ENCODE measurements around the gene ACKR4.
"Not testable (repeated sequence)": the region's sequence is repeated elsewhere in the genome, so short reads cannot be mapped to it uniquely, and the experiment has no call there.

ACKR4 gene

GRCh38 chr3:132606085-132606484, 9.0 kb downstream of the ACKR4 start:
- Histone ChIP-seq H3K9me3 (ENCODE audit: control insufficient read depth, insufficient read depth, low read length) (no peaks in the 10 kb centered on the region), H3K36me3 (ENCODE audit: insufficient read depth, low read length) (no peaks in the 10 kb centered on the region), H3K4me1 (ENCODE audit: insufficient read depth, low read length) (peaks cover 15% of the 10 kb centered on the region; the same call in 1 of the 2 replicates), H3K9ac (ENCODE audit: low read depth, low read length) (no peak overlapping the region)

GRCh38 chr3:132606620-132607019, 9.6 kb downstream of the ACKR4 start:
- not testable (repeated sequence) for H3K9ac ChIP-seq (ENCODE audit: low read depth, low read length); H3K36me3 ChIP-seq (ENCODE audit: insufficient read depth, low read length); H3K9me3 ChIP-seq (ENCODE audit: control insufficient read depth, insufficient read depth, low read length)
- H3K4me1 ChIP-seq (ENCODE audit: insufficient read depth, low read length) = peaks cover 15% of the 10 kb centered on the region; the same call in 1 of the 2 replicates

- not testable (repeated sequence) for H3K9me3 ChIP-seq (ENCODE audit: control insufficient read depth, insufficient read depth, low read length); H3K9ac ChIP-seq (ENCODE audit: low read depth, low read length); H3K4me1 ChIP-seq (ENCODE audit: insufficient read depth, low read length); H3K36me3 ChIP-seq (ENCODE audit: insufficient read depth, low read length)
These were observed 18.2 kb downstream of the ACKR4 start for GRCh38 chr3:132615301-132615700.

GRCh38 chr3:132615881-132616280, 18.8 kb downstream of the ACKR4 start:
- Histone ChIP-seq H3K9me3 (ENCODE audit: control insufficient read depth, insufficient read depth, low read length) (no peaks in the 10 kb centered on the region), H3K4me1 (ENCODE audit: insufficient read depth, low read length) (no peaks in the 10 kb centered on the region), H3K9ac (ENCODE audit: low read depth, low read length) (no peak overlapping the region), H3K36me3 (ENCODE audit: insufficient read depth, low read length) (no peaks in the 10 kb centered on the region; the same call in 1 of the 2 replicates)

- Histone ChIP-seq H3K4me1 (ENCODE audit: insufficient read depth, low read length) (no peaks in the 10 kb centered on the region), H3K36me3 (ENCODE audit: insufficient read depth, low read length) (no peaks in the 10 kb centered on the region; the same call in 1 of the 2 replicates), H3K9ac (ENCODE audit: low read depth, low read length) (no peak overlapping the region)
These were observed 19.7 kb downstream of the ACKR4 start for GRCh38 chr3:132616780-132617179.

GRCh38 chr3:132622148-132622547, 25.1 kb downstream of the ACKR4 start:
- no peaks in the 10 kb centered on the region for H3K9me3 ChIP-seq (ENCODE audit: control insufficient read depth, insufficient read depth, low read length)
- H3K4me1 ChIP-seq (ENCODE audit: insufficient read depth, low read length) = peaks cover 6% of the 10 kb centered on the region
- H3K9ac ChIP-seq (ENCODE audit: low read depth, low read length) = no peak overlapping the region
- no peaks in the 10 kb centered on the region; the same call in 1 of the 2 replicates for H3K36me3 ChIP-seq (ENCODE audit: insufficient read depth, low read length)

More at GRCh38 chr3:132616780-132617179, 19.7 kb downstream of the ACKR4 start:
- no peaks in the 10 kb centered on the region for H3K9me3 ChIP-seq (ENCODE audit: control insufficient read depth, insufficient read depth, low read length)

- H3K36me3 ChIP-seq (ENCODE audit: insufficient read depth, low read length) = no peaks in the 10 kb centered on the region; the same call in 1 of the 2 replicates
- no peak overlapping the region for H3K9ac ChIP-seq (ENCODE audit: low read depth, low read length)
- no peaks in the 10 kb centered on the region for H3K9me3 ChIP-seq (ENCODE audit: control insufficient read depth, insufficient read depth, low read length)
- H3K4me1 ChIP-seq (ENCODE audit: insufficient read depth, low read length) = peaks cover 12% of the 10 kb centered on the region
These were observed 25.7 kb downstream of the ACKR4 start for GRCh38 chr3:132622761-132623160.

GRCh38 chr3:132623646-132624045, 26.6 kb downstream of the ACKR4 start:
- H3K9ac ChIP-seq (ENCODE audit: low read depth, low read length) = no peak overlapping the region

GRCh38 chr3:132624790-132625189, 27.7 kb downstream of the ACKR4 start:
- Histone ChIP-seq H3K4me1 (ENCODE audit: insufficient read depth, low read length) (peaks cover 12% of the 10 kb centered on the region), H3K36me3 (ENCODE audit: insufficient read depth, low read length) (no peaks in the 10 kb centered on the region; the same call in 1 of the 2 replicates), H3K9ac (ENCODE audit: low read depth, low read length) (no peak overlapping the region), H3K9me3 (ENCODE audit: control insufficient read depth, insufficient read depth, low read length) (no peaks in the 10 kb centered on the region)

More at GRCh38 chr3:132623646-132624045, 26.6 kb downstream of the ACKR4 start:
- Histone ChIP-seq H3K4me1 (ENCODE audit: insufficient read depth, low read length) (peaks cover 12% of the 10 kb centered on the region), H3K36me3 (ENCODE audit: insufficient read depth, low read length) (no peaks in the 10 kb centered on the region; the same call in 1 of the 2 replicates), H3K9me3 (ENCODE audit: control insufficient read depth, insufficient read depth, low read length) (no peaks in the 10 kb centered on the region)

- Histone ChIP-seq H3K4me1 (ENCODE audit: insufficient read depth, low read length) (peaks cover 12% of the 10 kb centered on the region), H3K9ac (ENCODE audit: low read depth, low read length) (no peak overlapping the region), H3K9me3 (ENCODE audit: control insufficient read depth, insufficient read depth, low read length) (no peaks in the 10 kb centered on the region), H3K36me3 (ENCODE audit: insufficient read depth, low read length) (no peaks in the 10 kb centered on the region)
These were observed 28.5 kb downstream of the ACKR4 start for GRCh38 chr3:132625613-132626012.

GRCh38 chr3:132626955-132627354, 29.9 kb downstream of the ACKR4 start:
- Histone ChIP-seq H3K9ac (ENCODE audit: low read depth, low read length) (no peak overlapping the region; the same call in 1 of the 2 replicates), H3K36me3 (ENCODE audit: insufficient read depth, low read length) (no peaks in the 10 kb centered on the region)

GRCh38 chr3:132628157-132628556, 31.1 kb downstream of the ACKR4 start:
- Histone ChIP-seq H3K9ac (ENCODE audit: low read depth, low read length) (no peak overlapping the region), H3K4me1 (ENCODE audit: insufficient read depth, low read length) (peaks cover 12% of the 10 kb centered on the region), H3K36me3 (ENCODE audit: insufficient read depth, low read length) (no peaks in the 10 kb centered on the region), H3K9me3 (ENCODE audit: control insufficient read depth, insufficient read depth, low read length) (no peaks in the 10 kb centered on the region)

More at GRCh38 chr3:132626955-132627354, 29.9 kb downstream of the ACKR4 start:
- Histone ChIP-seq H3K4me1 (ENCODE audit: insufficient read depth, low read length) (peaks cover 12% of the 10 kb centered on the region), H3K9me3 (ENCODE audit: control insufficient read depth, insufficient read depth, low read length) (no peaks in the 10 kb centered on the region)

- Histone ChIP-seq H3K9ac (ENCODE audit: low read depth, low read length) (no peak overlapping the region), H3K9me3 (ENCODE audit: control insufficient read depth, insufficient read depth, low read length) (no peaks in the 10 kb centered on the region), H3K4me1 (ENCODE audit: insufficient read depth, low read length) (peaks cover 10% of the 10 kb centered on the region), H3K36me3 (ENCODE audit: insufficient read depth, low read length) (no peaks in the 10 kb centered on the region)
These were observed 32.9 kb downstream of the ACKR4 start for GRCh38 chr3:132629928-132630327.

- H3K36me3 ChIP-seq (ENCODE audit: insufficient read depth, low read length) = no peaks in the 10 kb centered on the region
- no peak overlapping the region for H3K9ac ChIP-seq (ENCODE audit: low read depth, low read length)
- peaks cover 8% of the 10 kb centered on the region for H3K4me1 ChIP-seq (ENCODE audit: insufficient read depth, low read length)
- no peaks in the 10 kb centered on the region for H3K9me3 ChIP-seq (ENCODE audit: control insufficient read depth, insufficient read depth, low read length)
These were observed 33.5 kb downstream of the ACKR4 start for GRCh38 chr3:132630612-132631011.

GRCh38 chr3:132635052-132635451, 38.0 kb downstream of the ACKR4 start:
- Histone ChIP-seq H3K4me1 (ENCODE audit: insufficient read depth, low read length) (no peaks in the 10 kb centered on the region), H3K9me3 (ENCODE audit: control insufficient read depth, insufficient read depth, low read length) (no peaks in the 10 kb centered on the region), H3K9ac (ENCODE audit: low read depth, low read length) (no peak overlapping the region), H3K36me3 (ENCODE audit: insufficient read depth, low read length) (no peaks in the 10 kb centered on the region)

GRCh38 chr3:132637590-132637989, 40.5 kb downstream of the ACKR4 start:
- Histone ChIP-seq H3K9me3 (ENCODE audit: control insufficient read depth, insufficient read depth, low read length) (no peaks in the 10 kb centered on the region), H3K9ac (ENCODE audit: low read depth, low read length) (no peak overlapping the region), H3K4me1 (ENCODE audit: insufficient read depth, low read length) (no peaks in the 10 kb centered on the region), H3K36me3 (ENCODE audit: insufficient read depth, low read length) (no peaks in the 10 kb centered on the region)
